ENCODE data around the gene IL17C.

Gene IL17C

GRCh38 chr16:88610909-88611812, 27.2 kb upstream of the IL17C start:
- DNase-seq = no peak

- DNase-seq = no peak
Measured at GRCh38 chr16:88613293-88613692, 25.1 kb upstream of the IL17C start.

- no peak for DNase-seq
Measured at GRCh38 chr16:88613911-88614817, 24.2 kb upstream of the IL17C start.

- DNase-seq = no peak
Measured at GRCh38 chr16:88614818-88615580, 23.4 kb upstream of the IL17C start.

DNA sequence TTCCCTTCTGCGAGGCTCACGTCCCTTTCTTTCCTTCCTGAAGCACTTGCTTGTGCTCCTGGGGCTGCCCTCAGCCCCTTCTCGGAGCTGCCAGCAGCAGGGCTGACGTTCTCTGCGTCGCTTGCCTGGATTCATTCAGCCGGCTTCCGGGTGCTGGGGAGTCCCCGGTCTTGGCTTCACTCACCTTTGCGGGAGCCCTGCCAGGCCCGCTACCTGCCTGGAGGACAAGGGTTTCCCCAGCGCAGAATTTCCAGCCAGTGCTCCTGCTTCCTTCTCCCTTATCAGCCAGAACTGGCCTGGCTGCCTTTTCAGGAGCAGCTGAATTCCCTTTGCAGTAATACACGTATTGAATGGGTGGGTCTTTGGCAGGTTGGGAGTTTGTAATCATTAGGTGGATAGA, 22.1 kb upstream of the IL17C start:
- DNase-seq = no peak

GRCh38 chr16:88616736-88617135, 21.6 kb upstream of the IL17C start:
- DNase-seq = no peak

GRCh38 chr16:88617268-88618031, 20.9 kb upstream of the IL17C start:
- DNase-seq = no peak

DNA sequence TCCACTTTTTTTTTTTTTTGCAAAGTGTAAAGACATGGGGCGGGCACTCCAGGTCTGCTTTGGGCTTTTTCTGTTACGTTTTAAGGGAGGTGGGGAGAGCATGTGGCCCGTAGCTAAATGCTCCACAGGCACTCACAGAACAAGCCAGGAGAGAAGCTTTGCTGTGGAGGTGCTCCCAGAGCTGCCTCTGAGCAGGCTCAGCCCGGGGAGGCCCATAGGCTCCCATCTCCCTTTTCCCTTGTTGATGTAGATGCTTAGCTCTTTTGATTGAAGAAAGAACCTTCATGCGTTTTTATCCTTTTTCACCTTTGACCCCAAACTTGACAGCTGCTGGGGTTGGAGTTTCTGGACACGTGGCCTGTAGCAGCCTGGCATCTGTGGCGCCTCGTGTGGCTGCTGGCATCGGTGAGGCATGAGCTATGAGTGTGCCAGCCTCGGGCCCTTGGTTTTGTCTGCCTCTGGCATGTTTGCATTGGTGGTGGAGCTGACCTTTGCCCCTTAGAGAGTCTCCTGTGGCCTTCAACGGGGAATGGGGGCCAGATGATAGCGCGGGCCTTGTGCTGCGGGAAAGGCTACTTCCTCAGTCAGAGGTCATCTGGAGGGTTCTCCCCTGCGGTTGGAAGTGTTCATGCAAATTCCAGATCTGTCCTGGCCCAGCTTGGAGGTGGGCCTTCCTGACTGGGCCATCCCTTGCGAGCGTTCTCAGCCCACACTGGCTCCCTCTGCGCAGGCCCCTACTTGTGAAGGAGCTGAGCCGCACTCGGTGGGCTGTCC, 20.0 kb upstream of the IL17C start:
- DNase-seq = no peak

- no peak for DNase-seq
Measured at GRCh38 chr16:88618956-88619667, 19.3 kb upstream of the IL17C start.

GRCh38 chr16:88619859-88620815, 18.2 kb upstream of the IL17C start:
- DNase-seq = no peak

DNA sequence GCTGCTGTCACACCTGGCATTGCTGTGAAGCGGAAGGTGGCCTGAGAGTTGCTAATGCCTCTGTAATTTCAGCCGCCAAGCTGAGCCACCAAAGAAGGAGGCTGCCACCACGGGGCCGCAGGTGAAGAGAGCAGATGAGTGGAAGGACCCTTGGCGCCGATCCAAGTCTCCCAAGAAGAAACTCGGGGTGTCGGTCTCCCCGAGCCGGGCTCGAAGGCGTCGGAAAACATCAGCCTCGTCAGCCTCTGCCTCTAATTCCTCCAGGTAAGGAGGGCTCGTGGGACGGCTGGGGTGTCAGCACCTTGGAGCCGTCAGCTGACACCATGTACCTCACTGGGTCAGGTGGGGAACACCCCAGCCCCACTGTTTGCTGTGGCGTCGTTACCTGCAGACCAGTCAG, 16.2 kb upstream of the IL17C start:
- no peak for DNase-seq

- DNase-seq = no peak
Measured at GRCh38 chr16:88622866-88623265, 15.5 kb upstream of the IL17C start.

GRCh38 chr16:88623858-88624257, 14.5 kb upstream of the IL17C start:
- DNase-seq = no peak

DNA sequence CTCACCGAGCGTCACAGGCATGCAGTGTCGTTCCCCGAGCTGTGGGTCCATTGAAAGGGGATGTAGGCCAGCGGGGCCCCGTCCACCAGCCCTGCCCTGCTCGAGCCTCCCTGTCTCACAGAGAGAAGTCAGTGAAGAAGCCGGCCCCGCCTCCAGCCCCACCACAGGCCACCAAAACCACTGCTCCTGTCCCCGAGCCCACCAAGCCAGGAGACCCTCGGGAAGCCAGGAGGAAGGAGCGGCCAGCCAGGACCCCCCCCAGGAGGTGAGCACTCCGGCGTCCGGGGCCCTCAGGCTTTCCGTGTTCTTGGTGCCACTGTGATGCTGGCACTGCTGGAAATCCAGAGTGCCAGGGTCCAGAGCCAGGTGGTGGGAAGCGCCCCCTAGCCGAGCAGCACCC, 13.9 kb upstream of the IL17C start:
- DNase-seq = no peak

GRCh38 chr16:88624977-88625576, 13.3 kb upstream of the IL17C start:
- no peak for DNase-seq

GRCh38 chr16:88626646-88627045, 11.7 kb upstream of the IL17C start:
- DNase-seq = no peak

DNA sequence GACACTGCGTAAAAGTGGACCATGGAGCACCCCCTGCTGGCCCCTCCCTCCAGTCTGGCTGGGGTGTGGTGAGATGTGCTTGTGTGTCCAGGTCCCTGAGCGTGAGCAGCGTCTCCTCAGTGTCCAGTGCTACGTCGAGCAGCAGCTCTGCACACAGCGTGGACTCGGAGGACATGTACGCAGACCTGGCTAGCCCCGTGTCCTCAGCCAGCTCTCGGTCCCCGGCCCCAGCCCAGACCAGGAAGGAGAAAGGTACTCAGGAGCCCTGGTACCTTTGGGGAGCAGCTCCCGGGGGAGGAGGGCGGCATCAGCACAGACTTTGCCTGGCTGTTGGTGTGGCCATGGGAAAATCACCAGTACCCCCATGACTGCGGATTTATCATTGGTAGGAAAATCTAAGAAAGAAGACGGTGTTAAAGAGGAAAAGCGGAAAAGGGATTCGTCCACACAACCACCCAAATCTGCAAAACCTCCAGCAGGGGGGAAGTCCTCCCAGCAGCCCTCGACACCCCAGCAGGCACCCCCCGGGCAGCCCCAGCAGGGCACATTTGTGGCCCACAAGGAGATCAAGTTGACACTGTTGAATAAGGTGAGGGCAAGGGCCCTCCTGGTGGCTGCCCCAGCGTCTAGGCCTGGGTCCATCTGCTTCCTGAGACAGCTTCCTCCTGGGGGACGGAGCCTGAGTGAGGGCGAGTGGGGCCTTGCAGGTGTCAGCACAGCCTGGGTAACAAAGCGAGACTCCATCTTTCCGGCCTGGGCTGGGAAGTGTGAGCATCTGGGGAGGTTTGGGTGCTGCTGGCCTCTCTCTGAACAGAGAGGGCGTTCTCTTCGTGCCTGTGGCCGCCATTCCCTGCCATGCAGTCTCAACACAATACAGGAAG, 10.6 kb upstream of the IL17C start:
- DNase-seq = no peak

GRCh38 chr16:88628512-88628974, 9.8 kb upstream of the IL17C start:
- DNase-seq = no peak
